Breast epithelium (tissue), 3 donors: Measurements from ENCODE around the gene ASB5.

Experiments
- POLR2A ChIP-seq: fragments of 450-650 bp; IDR thresholded peaks from one replicate; pipeline ENCODE4 v1.6.1; 2016; ENCODE audit warnings: antibody characterized with exemption, mild to moderate bottlenecking, moderate library complexity
- POLR2AphosphoS5 ChIP-seq, 3 donors: sonication (generic); formaldehyde crosslinking; IDR thresholded peaks; one replicate each; pipeline ENCODE4 v1.6.1; 2017; ENCODE audit warnings: antibody characterized with exemption in 3 of 3
- TF ChIP-seq, protein P1 (sequence below), 3 donors: fragments of 450-650 bp; IDR thresholded peaks; one replicate each; pipeline ENCODE4 v1.5.1; 2016 to 2017; ENCODE audit warnings: antibody characterized with exemption in 3 of 3, mild to moderate bottlenecking in 3 of 3, moderate library complexity in 3 of 3

- TF ChIP-seq POLR2A (no peak), POLR2AphosphoS5 (IDR thresholded peaks at IDR 0.05) (no peak)
- TF ChIP-seq, protein P1, sequence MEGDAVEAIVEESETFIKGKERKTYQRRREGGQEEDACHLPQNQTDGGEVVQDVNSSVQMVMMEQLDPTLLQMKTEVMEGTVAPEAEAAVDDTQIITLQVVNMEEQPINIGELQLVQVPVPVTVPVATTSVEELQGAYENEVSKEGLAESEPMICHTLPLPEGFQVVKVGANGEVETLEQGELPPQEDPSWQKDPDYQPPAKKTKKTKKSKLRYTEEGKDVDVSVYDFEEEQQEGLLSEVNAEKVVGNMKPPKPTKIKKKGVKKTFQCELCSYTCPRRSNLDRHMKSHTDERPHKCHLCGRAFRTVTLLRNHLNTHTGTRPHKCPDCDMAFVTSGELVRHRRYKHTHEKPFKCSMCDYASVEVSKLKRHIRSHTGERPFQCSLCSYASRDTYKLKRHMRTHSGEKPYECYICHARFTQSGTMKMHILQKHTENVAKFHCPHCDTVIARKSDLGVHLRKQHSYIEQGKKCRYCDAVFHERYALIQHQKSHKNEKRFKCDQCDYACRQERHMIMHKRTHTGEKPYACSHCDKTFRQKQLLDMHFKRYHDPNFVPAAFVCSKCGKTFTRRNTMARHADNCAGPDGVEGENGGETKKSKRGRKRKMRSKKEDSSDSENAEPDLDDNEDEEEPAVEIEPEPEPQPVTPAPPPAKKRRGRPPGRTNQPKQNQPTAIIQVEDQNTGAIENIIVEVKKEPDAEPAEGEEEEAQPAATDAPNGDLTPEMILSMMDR (IDR thresholded peaks at IDR 0.05): no peak
These were observed 32.1 kb downstream of the ASB5 start for GRCh38 chr4:176236946-176237345.
